GM12891 (cell line): ENCODE results near the gene WDR20.

Experiments
- PAX5 ChIP-seq: IDR thresholded peaks from 2 replicates; pipeline ENCODE4 v1.6.1; 2011; ENCODE audit warnings: low read length, moderate library complexity, mild to moderate bottlenecking; ENCODE audit not compliant: insufficient read depth, severe bottlenecking
- POLR2A ChIP-seq: IDR thresholded peaks from 2 replicates; pipeline ENCODE4 v1.6.1; 2011; ENCODE audit warnings: low read depth, low read length, control low read depth
- POLR2AphosphoS5 ChIP-seq: IDR thresholded peaks from 2 replicates; pipeline ENCODE4 v1.6.1; 2011; ENCODE audit warnings: low read depth, low read length, control low read depth
- POU2F2 ChIP-seq: IDR thresholded peaks from 2 replicates; pipeline ENCODE4 v1.6.1; 2011; ENCODE audit warnings: low read depth, mild to moderate bottlenecking, control low read depth, low read length, moderate library complexity
- SPI1 ChIP-seq: IDR thresholded peaks from 2 replicates; pipeline ENCODE4 v1.6.1; 2011; ENCODE audit warnings: low read depth, low read length, control low read depth
- TAF1 ChIP-seq: IDR thresholded peaks from 2 replicates; pipeline ENCODE4 v1.6.1; 2011; ENCODE audit warnings: low read depth, low read length, control low read depth

DNA sequence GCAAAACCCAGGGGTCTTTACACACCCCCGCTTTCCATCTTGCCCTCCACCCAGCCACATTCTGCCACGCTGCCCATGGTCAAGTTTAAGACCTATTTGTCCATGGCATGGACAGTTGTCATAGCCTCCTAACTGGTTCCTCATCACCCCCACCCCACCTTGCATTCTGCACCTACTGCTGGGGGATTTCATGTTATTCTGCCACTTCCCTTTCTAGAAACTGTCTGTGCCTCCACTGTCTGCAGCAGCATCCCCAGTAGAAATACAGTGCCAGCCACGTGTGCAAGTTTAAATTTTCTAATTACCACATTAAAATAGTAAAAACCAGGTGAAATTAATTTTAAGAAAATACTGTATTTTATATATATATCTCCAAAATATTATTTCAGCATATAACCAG lies 63.2 kb downstream of the WDR20 start:
- TF ChIP-seq TAF1 (no peak), POLR2A (no peak), POU2F2 (no peak), POLR2AphosphoS5 (no peak), SPI1 (peak; percentile 83), PAX5 (no peak)
